ENCODE measurements around the gene CALN1.
"Not testable (repeated sequence)": the region's sequence is repeated elsewhere in the genome, so short reads cannot be mapped to it uniquely, and the experiment has no call there.

Gene CALN1

GRCh38 chr7:72412121-72412618, at the start of gene CALN1:
CALN1 (minus strand) TSS chr7:72412338.
- not testable (repeated sequence) for DNase-seq (ENCODE audit: low spot score)

- DNase-seq (ENCODE audit: low spot score): no peak
Observed at GRCh38 chr7:72453471-72453870, 41.3 kb upstream of the CALN1 start.

- no peak for DNase-seq (ENCODE audit: low spot score)
Observed at GRCh38 chr7:72447465-72448204, 35.5 kb upstream of the CALN1 start.

- no peak for DNase-seq (ENCODE audit: low spot score)
Observed at GRCh38 chr7:72446591-72447462, 34.7 kb upstream of the CALN1 start.

GRCh38 chr7:72446131-72446530, 34.0 kb upstream of the CALN1 start:
- no peak for DNase-seq (ENCODE audit: low spot score)

- DNase-seq (ENCODE audit: low spot score): no peak
Observed at GRCh38 chr7:72445580-72445979, 33.4 kb upstream of the CALN1 start.

GRCh38 chr7:72445075-72445474, 32.9 kb upstream of the CALN1 start:
- DNase-seq (ENCODE audit: low spot score): no peak

- DNase-seq (ENCODE audit: low spot score): no peak
Observed at GRCh38 chr7:72444026-72444776, 32.1 kb upstream of the CALN1 start.

GRCh38 chr7:72441791-72442190, 29.7 kb upstream of the CALN1 start:
- no peak for DNase-seq (ENCODE audit: low spot score)

- DNase-seq (ENCODE audit: low spot score): no peak
Observed at GRCh38 chr7:72438491-72438890, 26.4 kb upstream of the CALN1 start.

- DNase-seq (ENCODE audit: low spot score): no peak
Observed at GRCh38 chr7:72437610-72438009, 25.5 kb upstream of the CALN1 start.

- DNase-seq (ENCODE audit: low spot score): no peak
Observed at GRCh38 chr7:72437061-72437585, 25.0 kb upstream of the CALN1 start.

- DNase-seq (ENCODE audit: low spot score): no peak
Observed at GRCh38 chr7:72435925-72436480, 23.9 kb upstream of the CALN1 start.

GRCh38 chr7:72435366-72435765, 23.2 kb upstream of the CALN1 start:
- no peak for DNase-seq (ENCODE audit: low spot score)

- no peak for DNase-seq (ENCODE audit: low spot score)
Observed at GRCh38 chr7:72430531-72430930, 18.4 kb upstream of the CALN1 start.

- no peak for DNase-seq (ENCODE audit: low spot score)
Observed at GRCh38 chr7:72429316-72429715, 17.2 kb upstream of the CALN1 start.

- no peak for DNase-seq (ENCODE audit: low spot score)
Observed at GRCh38 chr7:72416846-72417245, 4.7 kb upstream of the CALN1 start.

- DNase-seq (ENCODE audit: low spot score): no peak
Observed at GRCh38 chr7:72415586-72415985, 3.4 kb upstream of the CALN1 start.

GRCh38 chr7:72413886-72414285, 1.7 kb upstream of the CALN1 start:
- DNase-seq (ENCODE audit: low spot score): no peak

GRCh38 chr7:72413290-72413689, 1.2 kb upstream of the CALN1 start:
- no peak for DNase-seq (ENCODE audit: low spot score)

- DNase-seq (ENCODE audit: low spot score): no peak
Observed at GRCh38 chr7:72411419-72411818, 719 bp downstream of the CALN1 start.

GRCh38 chr7:72409638-72410015, 2.5 kb downstream of the CALN1 start:
- no peak for DNase-seq (ENCODE audit: low spot score)
